ENCODE results near the gene URB2.

The URB2 gene

DNA sequence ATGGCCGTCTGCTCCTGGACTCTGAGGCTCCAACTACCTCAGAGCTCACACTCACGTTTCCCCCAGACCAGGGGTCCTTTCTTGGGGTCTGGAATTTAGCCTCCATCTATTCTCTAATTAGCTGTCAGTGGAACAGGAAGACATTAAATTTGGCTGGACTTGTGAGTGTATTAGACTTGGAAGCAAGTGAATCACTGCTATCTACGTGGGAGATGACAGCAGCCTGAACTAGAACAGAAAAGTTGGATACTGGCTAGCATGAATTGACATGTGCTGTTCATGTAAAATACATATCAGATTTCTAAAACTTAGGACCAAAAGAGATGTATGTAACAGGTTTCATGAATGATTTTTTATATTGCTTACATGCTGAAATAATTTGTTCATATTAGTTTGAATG lies 28.2 kb upstream of the URB2 start:
- no peak for DNase-seq (ENCODE audit: low spot score)
- in situ Hi-C loops (cut with MboI; ENCODE audit: low sequenced_read_pairs, unreplicated experiment): no loop called here
- TF ChIP-seq, protein P1, sequence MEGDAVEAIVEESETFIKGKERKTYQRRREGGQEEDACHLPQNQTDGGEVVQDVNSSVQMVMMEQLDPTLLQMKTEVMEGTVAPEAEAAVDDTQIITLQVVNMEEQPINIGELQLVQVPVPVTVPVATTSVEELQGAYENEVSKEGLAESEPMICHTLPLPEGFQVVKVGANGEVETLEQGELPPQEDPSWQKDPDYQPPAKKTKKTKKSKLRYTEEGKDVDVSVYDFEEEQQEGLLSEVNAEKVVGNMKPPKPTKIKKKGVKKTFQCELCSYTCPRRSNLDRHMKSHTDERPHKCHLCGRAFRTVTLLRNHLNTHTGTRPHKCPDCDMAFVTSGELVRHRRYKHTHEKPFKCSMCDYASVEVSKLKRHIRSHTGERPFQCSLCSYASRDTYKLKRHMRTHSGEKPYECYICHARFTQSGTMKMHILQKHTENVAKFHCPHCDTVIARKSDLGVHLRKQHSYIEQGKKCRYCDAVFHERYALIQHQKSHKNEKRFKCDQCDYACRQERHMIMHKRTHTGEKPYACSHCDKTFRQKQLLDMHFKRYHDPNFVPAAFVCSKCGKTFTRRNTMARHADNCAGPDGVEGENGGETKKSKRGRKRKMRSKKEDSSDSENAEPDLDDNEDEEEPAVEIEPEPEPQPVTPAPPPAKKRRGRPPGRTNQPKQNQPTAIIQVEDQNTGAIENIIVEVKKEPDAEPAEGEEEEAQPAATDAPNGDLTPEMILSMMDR (IDR thresholded peaks at IDR 0.05; ENCODE audit: borderline replicate concordance, control extremely low read depth, extremely low read depth, insufficient read depth, missing control alignments): no peak

GRCh38 chr1:229599218-229599954 lies 26.7 kb upstream of the URB2 start:
- TF ChIP-seq, protein P1 (IDR thresholded peaks at IDR 0.05; ENCODE audit: borderline replicate concordance, control extremely low read depth, extremely low read depth, insufficient read depth, missing control alignments): no peak
- in situ Hi-C loops (cut with MboI; ENCODE audit: low sequenced_read_pairs, unreplicated experiment): no loop called here
- DNase-seq (ENCODE audit: low spot score): no peak

DNA sequence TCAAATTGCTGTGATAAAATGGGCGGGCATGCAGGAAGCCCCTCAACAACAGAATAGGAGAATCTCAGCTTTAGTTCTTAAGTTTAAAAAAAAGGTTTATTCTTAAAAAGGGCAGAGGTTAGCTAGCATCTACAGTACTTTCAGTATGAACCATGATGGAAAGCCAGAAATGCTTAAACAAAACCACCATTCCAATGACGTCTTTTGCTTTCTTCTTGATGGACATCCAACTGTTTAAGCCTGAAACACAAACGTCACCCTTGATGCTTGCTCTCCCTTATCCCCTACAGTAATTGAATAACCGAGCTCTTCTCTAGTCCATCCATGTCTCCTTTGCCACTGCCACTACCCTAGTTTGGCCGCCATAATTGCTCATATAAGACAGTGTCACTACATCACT lies 25.8 kb upstream of the URB2 start:
- in situ Hi-C loops (cut with MboI; ENCODE audit: low sequenced_read_pairs, unreplicated experiment): no loop called here
- DNase-seq (ENCODE audit: low spot score): no peak
- TF ChIP-seq, protein P1 (IDR thresholded peaks at IDR 0.05; ENCODE audit: borderline replicate concordance, control extremely low read depth, extremely low read depth, insufficient read depth, missing control alignments): no peak

- no peak for DNase-seq (ENCODE audit: low spot score)
- in situ Hi-C loops (cut with MboI; ENCODE audit: low sequenced_read_pairs, unreplicated experiment): no loop called here
- TF ChIP-seq, protein P1 (IDR thresholded peaks at IDR 0.05; ENCODE audit: borderline replicate concordance, control extremely low read depth, extremely low read depth, insufficient read depth, missing control alignments): no peak
Measured at GRCh38 chr1:229603371-229604005, 22.6 kb upstream of the URB2 start.

DNA sequence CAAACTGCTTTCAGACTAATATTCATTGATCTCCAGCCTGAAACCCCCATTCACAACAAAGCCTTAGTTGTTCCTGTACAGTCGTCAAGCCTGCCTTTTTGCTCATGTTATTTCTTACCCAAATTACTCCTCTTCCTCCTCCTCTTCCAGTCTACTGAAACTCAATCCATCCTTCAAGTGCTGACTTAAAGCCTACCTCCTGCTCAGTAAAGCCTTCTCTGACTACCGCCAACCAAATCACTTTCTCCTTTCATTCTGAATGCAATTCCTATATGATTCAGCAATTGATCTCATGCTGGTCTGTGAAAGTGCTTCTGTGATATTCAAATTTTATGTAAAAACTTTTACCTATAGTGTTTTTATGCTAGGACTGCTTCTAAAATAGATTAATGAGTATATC lies 18.7 kb upstream of the URB2 start:
- TF ChIP-seq, protein P1 (IDR thresholded peaks at IDR 0.05; ENCODE audit: borderline replicate concordance, control extremely low read depth, extremely low read depth, insufficient read depth, missing control alignments): no peak
- in situ Hi-C loops (cut with MboI; ENCODE audit: low sequenced_read_pairs, unreplicated experiment): no loop called here
- no peak for DNase-seq (ENCODE audit: low spot score)

GRCh38 chr1:229608590-229608989 lies 17.5 kb upstream of the URB2 start:
- in situ Hi-C loops (cut with MboI; ENCODE audit: low sequenced_read_pairs, unreplicated experiment): no loop called here
- no peak for DNase-seq (ENCODE audit: low spot score)
- TF ChIP-seq, protein P1 (IDR thresholded peaks at IDR 0.05; ENCODE audit: borderline replicate concordance, control extremely low read depth, extremely low read depth, insufficient read depth, missing control alignments): no peak

Data from GM13976 (cell line).